HG02943 (cell line): ENCODE results near the gene MNX1.

Experiments used
- ATAC-seq: cut with Tn5 transposase; IDR thresholded peaks from one replicate; pipeline ENCODE4 v1.9.1; 2021; ENCODE audit warnings: mild to moderate bottlenecking, low read depth, moderate library complexity; ENCODE audit not compliant: unreplicated experiment

Gene MNX1

DNA sequence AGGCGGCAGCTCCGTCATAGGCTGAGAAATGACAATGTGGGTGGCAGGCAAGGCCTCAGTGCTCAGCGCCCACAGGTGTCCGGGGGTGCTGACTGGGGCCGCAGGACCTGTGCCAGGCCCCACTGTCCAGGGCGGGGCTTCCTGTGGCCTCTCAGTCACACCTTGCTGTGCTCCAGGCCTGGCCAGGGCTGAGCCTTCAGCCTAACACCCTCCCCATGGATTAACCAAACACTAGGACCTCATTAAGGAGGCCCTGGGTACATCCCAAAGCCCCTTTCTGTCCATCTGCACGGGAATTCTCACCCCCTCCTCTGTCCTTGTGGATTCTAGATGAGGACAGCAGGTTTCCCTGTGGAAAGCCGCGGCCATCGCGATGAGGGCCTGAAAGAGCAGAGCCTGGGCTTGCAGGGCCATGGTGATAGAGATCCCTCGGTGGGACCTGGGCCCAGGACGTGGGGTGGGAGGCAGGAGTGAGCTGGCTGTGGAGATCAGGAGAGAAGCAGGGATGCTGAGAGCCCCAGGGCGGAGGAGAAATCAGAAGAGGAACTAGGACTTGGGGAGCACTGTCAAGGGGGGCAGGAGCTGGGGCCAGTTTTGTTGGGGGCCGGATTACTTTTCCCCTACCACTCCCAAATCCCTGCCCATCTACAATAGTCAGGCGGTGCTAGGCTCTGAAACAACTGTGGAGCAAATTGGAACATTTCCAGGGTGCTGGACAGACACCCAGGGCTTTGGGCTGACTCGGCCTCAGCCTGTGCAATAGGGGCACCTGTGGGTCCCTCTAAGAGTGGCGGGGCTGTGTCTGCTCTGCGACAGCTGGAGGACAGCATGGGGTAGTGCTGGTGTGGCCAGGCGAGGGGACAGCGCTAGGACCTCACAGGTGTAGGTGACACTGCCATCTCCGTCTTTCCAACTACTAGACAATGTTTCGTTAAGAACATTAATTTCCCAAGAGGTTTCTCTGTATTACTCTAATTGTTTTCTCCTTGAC lies 23.3 kb upstream of the MNX1 start:
- ATAC-seq, result no peak

DNA sequence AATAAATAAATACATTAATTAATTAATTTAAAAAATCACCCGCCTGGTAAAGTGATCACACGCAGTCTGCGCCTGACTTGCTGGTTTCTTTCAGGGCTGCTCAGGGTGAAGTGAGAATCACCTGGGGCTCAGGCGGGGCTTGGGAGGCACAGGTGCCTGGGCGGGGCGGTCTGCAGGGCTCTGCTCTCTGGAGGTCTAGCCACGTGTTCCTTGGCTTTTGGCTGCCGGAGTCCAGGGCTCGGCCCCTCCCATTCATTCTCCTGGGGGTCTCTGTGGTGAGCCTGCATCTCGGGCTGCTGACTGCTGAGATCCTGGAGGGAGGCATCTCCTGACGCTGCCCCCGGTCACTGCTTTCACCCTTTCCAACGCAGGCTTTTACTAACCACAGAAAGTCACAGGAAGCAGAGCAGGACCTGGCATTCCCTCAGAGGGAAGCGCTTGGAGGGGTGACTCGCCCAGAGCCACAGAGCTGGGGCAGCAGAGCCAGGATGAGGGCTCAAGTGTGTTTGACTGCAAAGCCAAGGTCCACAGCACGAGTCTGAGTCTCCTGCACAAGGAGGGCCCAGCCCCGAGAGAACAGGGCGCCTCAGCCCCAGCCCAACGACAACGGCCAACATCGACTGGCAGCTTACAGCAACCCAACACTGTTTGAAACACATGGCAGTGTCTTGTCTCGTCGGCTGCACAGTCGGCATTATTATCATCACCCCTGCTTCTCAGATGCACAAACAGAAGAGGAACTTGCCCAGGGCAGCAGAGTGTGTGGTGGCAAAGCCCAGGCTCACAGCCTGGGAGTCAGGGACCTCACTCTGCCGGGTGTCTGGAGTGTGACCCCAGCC lies 22.4 kb upstream of the MNX1 start:
- ATAC-seq, result no peak

DNA sequence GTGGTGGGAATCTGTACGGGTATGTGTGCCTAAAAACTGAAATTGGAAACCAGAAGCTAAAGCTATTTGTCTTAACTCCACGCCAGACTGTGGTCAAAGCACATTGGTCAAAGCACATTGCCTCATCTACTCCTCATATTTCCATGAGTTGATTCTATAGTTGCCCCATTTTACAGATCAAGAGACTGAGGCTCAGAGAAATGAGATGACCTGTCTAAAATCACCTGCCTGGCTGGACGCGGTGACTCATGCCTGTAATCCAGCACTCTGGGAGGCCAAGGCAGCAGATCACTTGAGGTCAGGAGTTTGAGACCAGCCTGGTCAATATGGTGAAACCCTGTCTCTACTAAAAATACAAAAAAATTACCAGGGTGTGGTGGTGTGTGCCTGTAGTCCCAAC lies 21.7 kb upstream of the MNX1 start:
- ATAC-seq, result no peak

DNA sequence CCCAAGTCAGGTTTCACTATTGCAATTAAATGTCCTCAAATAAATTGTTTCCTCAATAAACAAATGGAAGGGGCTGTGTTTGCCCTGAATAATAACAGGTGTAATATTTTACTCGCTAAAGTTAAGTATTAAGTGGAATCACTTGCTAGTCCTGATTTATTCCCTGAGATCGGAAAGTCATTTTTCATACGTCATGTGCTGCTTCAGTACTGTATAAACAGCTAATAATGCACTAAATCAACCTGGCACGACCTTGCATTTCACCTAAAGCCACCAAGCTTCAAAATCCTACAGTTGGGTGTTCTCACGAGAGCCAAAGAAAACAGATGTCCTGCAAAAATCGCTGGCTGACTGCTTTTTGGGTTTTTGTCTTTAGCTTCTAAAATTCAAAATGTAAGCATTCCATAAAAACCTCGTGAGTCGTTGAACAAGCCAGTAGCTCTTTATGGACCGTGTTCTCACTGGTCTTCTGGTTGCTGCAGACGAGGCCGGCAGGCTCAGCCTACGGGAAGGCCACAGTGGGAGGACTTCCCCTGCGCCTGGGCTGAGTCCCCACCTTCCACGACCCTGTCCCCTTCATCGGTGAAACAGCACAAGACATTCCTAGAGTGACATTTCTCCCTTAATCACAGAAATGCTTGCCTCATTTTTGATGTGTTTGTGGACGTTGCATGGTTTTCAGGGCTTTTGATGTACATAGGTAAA lies 17.9 kb upstream of the MNX1 start:
- no peak for ATAC-seq

- ATAC-seq, result no peak
Observed at GRCh38 chr7:157027568-157028198, 17.2 kb upstream of the MNX1 start.

GRCh38 chr7:157024716-157025115 lies 14.3 kb upstream of the MNX1 start:
- no peak for ATAC-seq

DNA sequence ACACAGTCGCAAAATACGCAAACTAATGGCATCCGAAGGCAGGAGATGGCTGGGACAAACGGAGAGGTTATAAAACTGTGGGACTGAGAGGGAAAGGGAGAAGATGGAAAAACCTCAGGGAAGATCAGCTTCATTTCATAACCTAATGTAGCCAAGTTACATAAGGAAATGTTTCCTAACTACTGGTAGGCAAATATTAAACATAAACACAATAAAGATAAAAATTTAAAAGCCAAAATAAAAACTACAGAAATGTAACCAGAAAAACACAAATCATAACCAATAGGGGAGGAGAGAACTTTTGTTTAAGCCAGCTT lies 13.1 kb upstream of the MNX1 start:
- no peak for ATAC-seq

DNA sequence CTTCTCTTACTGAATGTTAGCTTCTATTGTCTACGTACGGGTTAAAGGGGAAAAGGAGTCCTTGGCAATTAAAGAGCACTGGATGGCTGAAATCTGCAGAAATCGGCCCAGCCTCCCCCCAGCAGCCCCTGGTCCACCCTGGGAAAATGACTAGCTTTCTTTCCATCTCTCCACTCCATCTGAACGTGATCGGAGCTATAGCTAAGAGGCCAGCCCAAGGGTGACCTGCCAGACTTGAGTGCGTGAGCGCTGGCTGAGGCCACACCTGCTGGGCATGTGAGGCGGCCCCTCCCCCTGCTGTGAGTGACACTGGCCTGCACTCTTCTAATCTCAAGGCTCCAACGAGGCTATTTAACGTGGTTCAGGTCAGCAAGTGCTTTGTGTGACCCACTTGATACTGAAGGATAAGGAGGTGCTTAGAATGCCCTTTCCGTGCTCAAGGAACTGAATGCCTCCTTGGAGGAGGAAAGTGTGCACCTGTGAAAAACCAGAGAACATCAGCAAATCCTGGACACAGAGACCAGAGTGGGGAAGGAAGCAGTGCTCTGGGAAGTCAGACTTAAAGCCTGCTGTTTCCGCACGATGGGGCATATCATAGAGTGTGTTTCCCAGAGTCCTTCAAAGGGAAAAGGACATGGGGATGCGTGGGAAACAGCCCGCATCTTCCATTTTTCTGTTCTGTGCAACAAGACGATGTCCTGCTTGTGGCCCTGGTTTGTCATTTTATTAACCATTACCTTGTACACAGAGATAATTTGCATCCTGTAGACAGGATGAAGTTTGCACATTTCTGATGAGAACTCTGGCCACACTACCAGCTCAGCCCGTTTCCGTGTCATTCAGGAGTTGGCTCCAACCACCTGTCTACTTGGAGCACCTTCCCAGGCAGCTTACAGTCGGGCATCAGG lies 12.5 kb upstream of the MNX1 start:
- ATAC-seq, result no peak

DNA sequence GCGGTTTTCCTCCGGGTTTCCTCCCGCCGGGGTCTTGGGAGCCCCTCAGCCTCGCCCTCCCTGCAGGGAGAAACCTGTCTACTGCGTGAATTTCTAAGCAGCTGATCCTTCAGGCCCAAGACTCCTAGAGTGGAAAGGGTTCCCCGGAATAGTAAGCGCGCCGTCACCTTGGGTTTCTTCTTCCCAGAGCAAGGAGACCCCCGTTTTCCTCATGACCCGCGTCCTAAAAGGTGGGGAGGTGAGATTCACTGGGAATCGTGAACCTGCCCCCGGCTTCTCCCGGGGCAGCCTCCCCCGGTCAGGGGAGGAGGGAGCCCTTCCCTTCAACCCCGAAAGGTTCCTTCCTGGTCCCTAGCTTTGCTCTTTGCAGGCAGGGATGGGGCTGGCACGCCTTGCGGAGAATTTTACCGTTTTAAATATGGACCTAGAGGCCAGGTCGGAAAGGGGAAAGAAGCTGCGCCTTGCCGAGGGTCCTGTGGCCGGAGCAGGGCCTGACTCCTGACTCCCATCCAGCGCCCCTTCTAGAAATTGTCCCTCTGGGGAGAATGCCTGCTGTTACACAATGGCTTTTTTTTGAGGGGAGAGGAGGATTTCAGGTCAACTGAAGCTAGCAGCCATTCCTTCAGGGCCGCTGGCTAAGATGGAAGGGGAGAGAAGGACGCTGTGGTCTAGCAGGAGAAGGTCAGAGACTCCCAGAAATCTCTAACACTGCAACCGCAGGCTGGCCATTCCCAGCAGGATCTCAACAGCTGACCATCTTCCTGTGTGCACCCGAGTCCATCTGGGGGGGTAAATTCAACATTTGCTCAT lies 11.6 kb upstream of the MNX1 start:
- ATAC-seq, result no peak

- no peak for ATAC-seq
Observed at GRCh38 chr7:157021071-157021870, 10.8 kb upstream of the MNX1 start.

DNA sequence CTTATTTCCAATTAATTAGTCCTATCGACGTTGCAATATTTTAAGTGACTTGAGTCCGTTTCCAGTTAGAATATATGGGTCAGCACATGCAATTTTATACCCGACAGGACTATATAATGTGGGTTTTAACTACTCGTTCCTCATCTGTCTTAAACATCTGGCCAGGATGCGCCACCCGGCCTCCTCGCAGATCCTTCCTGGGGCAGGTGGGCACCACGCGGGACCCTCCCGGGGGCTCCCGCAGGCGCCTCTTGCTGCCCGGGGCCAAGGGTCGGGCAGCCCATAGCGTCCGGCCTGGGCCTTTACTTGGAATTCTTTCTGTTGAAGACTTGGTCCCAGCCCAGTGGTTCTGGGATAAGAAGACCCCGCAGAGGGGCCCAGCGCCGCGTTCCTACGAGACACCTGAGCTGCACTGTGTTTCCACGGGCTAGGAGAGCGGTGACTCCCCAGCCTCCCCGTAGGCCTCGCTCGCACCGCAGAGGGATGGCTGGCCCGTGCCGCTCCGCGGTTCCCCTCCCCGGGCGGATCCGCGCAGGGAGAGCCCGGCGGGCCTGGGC lies 10.1 kb upstream of the MNX1 start:
- no peak for ATAC-seq

GRCh38 chr7:157019718-157020451 lies 9.4 kb upstream of the MNX1 start:
- ATAC-seq, result no peak

- no peak for ATAC-seq
Observed at GRCh38 chr7:157018997-157019608, 8.6 kb upstream of the MNX1 start.

DNA sequence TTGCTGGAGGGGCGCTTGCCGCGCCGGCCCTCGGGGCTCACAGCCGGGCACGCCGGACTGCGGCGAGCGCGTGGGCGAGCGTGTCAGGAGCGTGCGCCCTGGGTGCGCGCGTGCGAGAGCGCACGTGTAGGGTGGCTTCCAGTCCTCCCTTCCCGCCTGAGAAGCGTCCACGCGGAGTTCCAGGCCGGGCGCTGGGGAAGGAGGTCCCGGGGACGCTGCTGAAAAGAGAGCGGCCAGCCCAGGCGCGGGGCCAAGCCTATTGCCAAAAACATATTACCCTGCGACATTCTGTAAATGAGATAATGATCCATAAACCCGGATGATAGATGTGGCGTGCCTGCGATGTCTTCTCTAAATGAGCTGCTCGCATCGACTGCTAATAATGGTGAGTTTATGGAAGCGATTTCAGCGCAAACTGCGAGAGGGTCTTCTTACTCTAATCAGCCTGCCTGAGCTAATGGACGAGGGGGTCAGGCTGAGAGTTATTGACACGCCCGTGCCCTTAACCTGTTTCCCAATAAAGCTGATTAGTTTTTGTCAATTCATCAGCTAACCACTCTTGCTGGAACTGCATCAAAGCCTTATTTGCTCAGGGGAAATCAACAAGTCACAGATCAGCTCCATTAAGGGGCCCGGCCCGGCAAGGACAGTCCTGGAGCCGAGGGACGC lies 8.0 kb upstream of the MNX1 start:
- no peak for ATAC-seq

DNA sequence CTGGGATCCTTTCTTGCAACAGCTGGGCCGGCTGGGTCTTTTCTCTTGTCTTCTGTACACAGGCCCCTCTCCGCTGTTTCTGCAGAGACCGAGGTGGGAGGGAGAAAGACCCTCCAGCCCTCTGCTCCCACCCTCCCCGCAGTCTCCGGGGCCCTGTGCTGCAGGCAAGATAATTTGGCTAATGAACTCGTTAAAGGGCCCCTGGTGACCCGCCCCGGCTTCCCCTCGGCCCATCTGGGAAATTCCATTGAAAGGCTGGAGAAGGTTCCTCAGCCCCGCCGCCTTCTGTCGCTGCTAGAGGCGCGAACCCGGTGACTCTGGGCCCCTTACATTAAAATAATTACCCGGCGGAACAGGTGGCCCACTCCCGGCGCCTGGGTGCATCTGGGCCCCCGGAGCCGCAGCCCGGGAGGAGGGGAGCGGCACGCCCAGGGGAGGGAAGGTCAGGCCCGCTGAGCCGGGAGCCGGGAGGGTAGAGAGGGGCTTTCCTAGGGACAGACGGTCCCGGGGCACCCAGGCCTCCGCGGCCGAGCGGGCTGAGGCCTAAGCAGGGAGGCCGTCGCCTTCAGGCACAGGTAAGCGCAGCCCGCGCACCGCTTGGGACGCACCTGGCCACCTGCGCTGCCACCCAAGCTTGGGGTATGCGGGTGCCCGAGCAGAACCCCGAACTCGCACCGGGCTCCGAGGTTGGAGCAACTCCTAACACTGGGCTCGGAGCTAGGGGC lies 7.3 kb upstream of the MNX1 start:
- no peak for ATAC-seq
